WTC11 (cell line): ENCODE measurements around the gene COL20A1.

ENCODE experiments used
- NR1H2 ChIP-seq: sonication (generic); formaldehyde crosslinking; IDR thresholded peaks from 2 replicates; pipeline ENCODE4 v1.9.0; 2021; ENCODE audit warnings: mild to moderate bottlenecking, moderate library complexity, missing genetic modification reagents
- TF ChIP-seq, protein P1 (sequence below): sonication (generic); formaldehyde crosslinking; IDR thresholded peaks from 2 replicates; pipeline ENCODE4 v1.8.0; 2022; ENCODE audit warnings: mild to moderate bottlenecking, missing genetic modification reagents
- TF ChIP-seq, protein P2 (sequence below): sonication (generic); formaldehyde crosslinking; IDR thresholded peaks from 2 replicates; pipeline ENCODE4 v1.8.0; 2023; ENCODE audit warnings: missing genetic modification reagents, mild to moderate bottlenecking, borderline replicate concordance
- TF ChIP-seq, protein P3 (sequence below): fragments of 200-600 bp; IDR thresholded peaks from 2 replicates; pipeline ENCODE4 v1.8.0; 2022; ENCODE audit warnings: antibody characterized with exemption

DNA sequence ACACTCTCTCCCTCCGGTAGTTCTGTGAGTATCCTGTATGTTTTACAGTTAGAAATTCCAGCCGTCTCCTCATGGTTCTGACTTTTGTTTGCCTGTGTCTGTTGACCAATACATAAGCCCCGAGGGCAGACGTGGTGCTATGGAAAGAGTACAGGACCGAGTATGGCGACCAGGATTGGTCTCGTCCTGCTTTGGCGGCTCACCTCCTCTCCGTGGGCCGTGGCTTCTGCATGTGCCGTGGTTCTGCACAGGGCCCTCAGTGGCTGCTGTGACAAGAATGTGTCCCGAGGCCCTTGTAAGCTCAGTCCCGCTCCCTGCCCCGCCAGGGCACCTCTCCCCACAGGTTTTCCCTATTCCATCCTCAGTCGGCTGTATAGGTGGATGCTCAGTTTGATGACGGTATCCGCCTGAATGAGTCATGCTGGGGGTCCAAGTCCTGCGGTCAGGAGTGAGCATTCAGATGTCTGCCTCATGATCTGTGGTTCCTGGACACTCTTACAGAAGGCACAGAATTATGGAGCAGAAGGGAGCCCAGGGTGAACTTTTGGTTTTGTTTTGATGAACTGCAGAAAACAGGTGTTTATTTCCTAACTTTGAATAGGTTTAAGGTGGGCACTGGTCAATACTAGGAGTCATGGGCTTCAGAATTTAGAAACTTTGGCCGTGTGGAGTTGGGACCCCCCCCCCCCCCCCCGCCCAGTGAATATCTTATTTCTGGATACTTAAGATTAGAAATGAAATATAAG is 19.2 kb upstream of the COL20A1 start:
- TF ChIP-seq, protein P1, sequence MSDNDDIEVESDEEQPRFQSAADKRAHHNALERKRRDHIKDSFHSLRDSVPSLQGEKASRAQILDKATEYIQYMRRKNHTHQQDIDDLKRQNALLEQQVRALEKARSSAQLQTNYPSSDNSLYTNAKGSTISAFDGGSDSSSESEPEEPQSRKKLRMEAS (CRISPR knock-in tag) = no peak
- TF ChIP-seq, protein P2, sequence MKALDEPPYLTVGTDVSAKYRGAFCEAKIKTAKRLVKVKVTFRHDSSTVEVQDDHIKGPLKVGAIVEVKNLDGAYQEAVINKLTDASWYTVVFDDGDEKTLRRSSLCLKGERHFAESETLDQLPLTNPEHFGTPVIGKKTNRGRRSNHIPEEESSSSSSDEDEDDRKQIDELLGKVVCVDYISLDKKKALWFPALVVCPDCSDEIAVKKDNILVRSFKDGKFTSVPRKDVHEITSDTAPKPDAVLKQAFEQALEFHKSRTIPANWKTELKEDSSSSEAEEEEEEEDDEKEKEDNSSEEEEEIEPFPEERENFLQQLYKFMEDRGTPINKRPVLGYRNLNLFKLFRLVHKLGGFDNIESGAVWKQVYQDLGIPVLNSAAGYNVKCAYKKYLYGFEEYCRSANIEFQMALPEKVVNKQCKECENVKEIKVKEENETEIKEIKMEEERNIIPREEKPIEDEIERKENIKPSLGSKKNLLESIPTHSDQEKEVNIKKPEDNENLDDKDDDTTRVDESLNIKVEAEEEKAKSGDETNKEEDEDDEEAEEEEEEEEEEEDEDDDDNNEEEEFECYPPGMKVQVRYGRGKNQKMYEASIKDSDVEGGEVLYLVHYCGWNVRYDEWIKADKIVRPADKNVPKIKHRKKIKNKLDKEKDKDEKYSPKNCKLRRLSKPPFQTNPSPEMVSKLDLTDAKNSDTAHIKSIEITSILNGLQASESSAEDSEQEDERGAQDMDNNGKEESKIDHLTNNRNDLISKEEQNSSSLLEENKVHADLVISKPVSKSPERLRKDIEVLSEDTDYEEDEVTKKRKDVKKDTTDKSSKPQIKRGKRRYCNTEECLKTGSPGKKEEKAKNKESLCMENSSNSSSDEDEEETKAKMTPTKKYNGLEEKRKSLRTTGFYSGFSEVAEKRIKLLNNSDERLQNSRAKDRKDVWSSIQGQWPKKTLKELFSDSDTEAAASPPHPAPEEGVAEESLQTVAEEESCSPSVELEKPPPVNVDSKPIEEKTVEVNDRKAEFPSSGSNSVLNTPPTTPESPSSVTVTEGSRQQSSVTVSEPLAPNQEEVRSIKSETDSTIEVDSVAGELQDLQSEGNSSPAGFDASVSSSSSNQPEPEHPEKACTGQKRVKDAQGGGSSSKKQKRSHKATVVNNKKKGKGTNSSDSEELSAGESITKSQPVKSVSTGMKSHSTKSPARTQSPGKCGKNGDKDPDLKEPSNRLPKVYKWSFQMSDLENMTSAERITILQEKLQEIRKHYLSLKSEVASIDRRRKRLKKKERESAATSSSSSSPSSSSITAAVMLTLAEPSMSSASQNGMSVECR (CRISPR knock-in tag) = no peak
- TF ChIP-seq, protein P3, sequence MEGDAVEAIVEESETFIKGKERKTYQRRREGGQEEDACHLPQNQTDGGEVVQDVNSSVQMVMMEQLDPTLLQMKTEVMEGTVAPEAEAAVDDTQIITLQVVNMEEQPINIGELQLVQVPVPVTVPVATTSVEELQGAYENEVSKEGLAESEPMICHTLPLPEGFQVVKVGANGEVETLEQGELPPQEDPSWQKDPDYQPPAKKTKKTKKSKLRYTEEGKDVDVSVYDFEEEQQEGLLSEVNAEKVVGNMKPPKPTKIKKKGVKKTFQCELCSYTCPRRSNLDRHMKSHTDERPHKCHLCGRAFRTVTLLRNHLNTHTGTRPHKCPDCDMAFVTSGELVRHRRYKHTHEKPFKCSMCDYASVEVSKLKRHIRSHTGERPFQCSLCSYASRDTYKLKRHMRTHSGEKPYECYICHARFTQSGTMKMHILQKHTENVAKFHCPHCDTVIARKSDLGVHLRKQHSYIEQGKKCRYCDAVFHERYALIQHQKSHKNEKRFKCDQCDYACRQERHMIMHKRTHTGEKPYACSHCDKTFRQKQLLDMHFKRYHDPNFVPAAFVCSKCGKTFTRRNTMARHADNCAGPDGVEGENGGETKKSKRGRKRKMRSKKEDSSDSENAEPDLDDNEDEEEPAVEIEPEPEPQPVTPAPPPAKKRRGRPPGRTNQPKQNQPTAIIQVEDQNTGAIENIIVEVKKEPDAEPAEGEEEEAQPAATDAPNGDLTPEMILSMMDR = no peak
- no peak for TF ChIP-seq NR1H2
